ENCODE measurements around the gene ARID1A. TPM values are rescaled to one million over a fixed set of nuclear protein-coding genes. Genes with fewer than 3 reads are reported as not detected.

The ARID1A gene
- total RNA-seq, 2 experiments from 2014 or later, result 55.2 to 123 TPM

DNA sequence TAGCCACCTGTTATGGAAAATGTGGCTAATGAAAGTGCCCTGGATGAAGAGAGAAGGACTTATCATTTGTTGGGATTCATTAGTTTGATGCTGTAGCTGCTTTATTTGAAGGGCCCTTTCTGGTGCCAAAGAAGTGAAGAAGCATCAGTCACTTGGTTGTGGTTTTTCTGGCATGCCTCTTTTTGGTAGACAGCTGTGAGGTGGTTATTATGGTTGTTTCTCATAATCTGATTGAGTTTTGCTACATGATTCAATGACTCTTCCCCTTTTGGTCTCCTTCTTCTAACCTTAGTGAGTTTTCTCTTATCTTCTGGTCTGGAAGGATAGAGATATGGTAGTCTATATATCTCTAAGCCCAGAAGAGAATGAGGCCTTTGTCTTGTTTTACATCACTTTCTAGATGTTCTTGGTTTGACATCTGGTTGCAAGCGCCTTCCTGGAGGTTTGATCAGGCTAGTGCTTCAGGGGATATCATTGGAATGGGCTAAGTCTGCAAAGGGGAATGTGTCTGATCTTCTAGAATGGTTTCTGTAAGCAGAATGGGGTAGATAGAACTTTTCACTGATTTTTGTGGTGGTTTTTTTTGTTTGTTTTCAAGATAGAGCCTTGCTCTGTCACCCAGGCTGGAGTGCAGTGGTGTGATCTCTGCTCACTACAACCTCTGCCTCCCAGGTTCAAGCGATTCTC, 26.0 kb downstream of the ARID1A start:
- no peaks in the 10 kb centered on the region for H3K9me3 ChIP-seq (ENCODE audit: low read length)
- peak overlapping the region; percentile 69 for H3K4me2 ChIP-seq (ENCODE audit: low read length)
- peaks cover 47% of the 10 kb centered on the region for H3K36me3 ChIP-seq (ENCODE audit: insufficient read depth, low read length)
- ChIA-PET CTCF (ENCODE audit: unreplicated experiment) (no interaction called here), POLR2A (no interaction called here)
- no peak overlapping the region for H3K4me3 ChIP-seq (ENCODE audit: low read depth, low read length, poor library complexity, severe bottlenecking)
- BruUV-seq (replicated peaks), result no TSS peak
- H3K27ac ChIP-seq (ENCODE audit: low read depth, low read length, poor library complexity, severe bottlenecking), result peak overlapping the region; percentile 28
- TF ChIP-seq EZH2phosphoT487 (IDR thresholded peaks at IDR 0.05; ENCODE audit: borderline replicate concordance, low read depth, low read length), result no peak
- TF ChIP-seq, protein P1, sequence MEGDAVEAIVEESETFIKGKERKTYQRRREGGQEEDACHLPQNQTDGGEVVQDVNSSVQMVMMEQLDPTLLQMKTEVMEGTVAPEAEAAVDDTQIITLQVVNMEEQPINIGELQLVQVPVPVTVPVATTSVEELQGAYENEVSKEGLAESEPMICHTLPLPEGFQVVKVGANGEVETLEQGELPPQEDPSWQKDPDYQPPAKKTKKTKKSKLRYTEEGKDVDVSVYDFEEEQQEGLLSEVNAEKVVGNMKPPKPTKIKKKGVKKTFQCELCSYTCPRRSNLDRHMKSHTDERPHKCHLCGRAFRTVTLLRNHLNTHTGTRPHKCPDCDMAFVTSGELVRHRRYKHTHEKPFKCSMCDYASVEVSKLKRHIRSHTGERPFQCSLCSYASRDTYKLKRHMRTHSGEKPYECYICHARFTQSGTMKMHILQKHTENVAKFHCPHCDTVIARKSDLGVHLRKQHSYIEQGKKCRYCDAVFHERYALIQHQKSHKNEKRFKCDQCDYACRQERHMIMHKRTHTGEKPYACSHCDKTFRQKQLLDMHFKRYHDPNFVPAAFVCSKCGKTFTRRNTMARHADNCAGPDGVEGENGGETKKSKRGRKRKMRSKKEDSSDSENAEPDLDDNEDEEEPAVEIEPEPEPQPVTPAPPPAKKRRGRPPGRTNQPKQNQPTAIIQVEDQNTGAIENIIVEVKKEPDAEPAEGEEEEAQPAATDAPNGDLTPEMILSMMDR (conservative IDR thresholded peaks at IDR 0.05; ENCODE audit: low read length), result no peak
- peaks cover 97% of the 10 kb centered on the region for H3K79me2 ChIP-seq (ENCODE audit: insufficient read depth, low read depth, low read length)
- no peak for DNase-seq (ENCODE audit: low spot score)
- peaks cover 33% of the 10 kb centered on the region for H4K20me1 ChIP-seq (ENCODE audit: insufficient read depth, low read length)
- intact Hi-C loops (cut with micrococcal nuclease; ENCODE audit: unreplicated experiment), result no loop called here
- H2AFZ ChIP-seq (ENCODE audit: low read length), result no peak overlapping the region
- H3K9me2 ChIP-seq (ENCODE audit: insufficient read depth, low read length), result no peaks in the 10 kb centered on the region
- peaks cover 60% of the 10 kb centered on the region for H3K4me1 ChIP-seq (ENCODE audit: insufficient read depth, low read length, poor library complexity, severe bottlenecking)

DNA sequence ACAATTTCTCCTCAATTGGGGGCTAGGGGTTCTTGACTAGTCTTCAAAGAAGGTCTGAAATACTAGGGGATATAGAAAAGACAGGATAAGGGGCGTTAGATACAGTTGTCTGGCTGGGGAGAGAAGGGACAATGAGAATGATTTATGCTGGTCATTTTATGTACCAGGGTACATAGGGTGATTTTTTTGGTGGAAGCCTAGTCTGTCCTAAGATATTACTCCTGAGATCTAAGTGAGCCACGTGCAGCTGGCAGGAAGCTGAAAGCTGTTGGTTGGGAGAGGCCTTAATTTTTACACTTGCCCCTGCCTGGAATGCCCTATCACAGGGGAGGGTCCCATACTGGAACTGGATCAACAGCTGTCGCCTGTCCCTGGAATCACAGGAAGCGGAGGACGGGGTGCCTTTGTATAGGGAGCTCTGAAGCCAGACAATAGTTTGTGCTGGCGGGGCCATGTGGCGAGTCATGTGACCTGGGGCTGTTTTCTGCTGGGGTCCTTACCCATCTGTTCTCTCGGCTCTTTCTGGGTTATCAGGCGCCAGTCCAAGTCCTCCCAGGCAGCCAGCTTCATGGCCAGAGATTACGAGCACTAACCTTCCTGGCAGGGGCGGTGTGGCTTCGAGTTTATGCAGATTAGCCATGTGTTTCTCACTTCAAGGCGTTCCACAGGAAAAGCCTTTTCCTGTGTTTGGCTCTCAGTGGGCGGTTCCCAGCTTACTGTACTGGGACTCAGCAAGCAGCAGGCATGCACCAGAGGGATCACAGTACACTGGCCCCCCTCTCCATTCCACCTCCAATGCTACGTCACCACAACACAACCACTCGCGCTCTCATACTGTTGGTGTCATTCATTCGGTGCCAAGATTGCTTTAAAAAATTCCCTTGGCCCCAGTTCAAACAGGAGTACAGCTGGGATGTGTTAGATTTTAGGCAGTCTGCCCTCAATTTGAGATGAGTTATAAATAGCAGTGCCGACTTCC, 27.5 kb downstream of the ARID1A start:
- no TSS peak for BruUV-seq (replicated peaks)
- Histone ChIP-seq H3K4me3 (ENCODE audit: low read depth, low read length, poor library complexity, severe bottlenecking) (peak overlapping the region; percentile 34), H2AFZ (ENCODE audit: low read length) (no peak overlapping the region), H3K9me3 (ENCODE audit: low read length) (no peaks in the 10 kb centered on the region), H3K36me3 (ENCODE audit: insufficient read depth, low read length) (peaks cover 45% of the 10 kb centered on the region), H3K4me2 (ENCODE audit: low read length) (peak overlapping the region; percentile 69), H3K27ac (ENCODE audit: low read depth, low read length, poor library complexity, severe bottlenecking) (peak overlapping the region; percentile 29), H3K4me1 (ENCODE audit: insufficient read depth, low read length, poor library complexity, severe bottlenecking) (peaks cover 60% of the 10 kb centered on the region), H4K20me1 (ENCODE audit: insufficient read depth, low read length) (peaks cover 34% of the 10 kb centered on the region), H3K9me2 (ENCODE audit: insufficient read depth, low read length) (no peaks in the 10 kb centered on the region), H3K79me2 (ENCODE audit: insufficient read depth, low read depth, low read length) (peaks cover 97% of the 10 kb centered on the region)
- ChIA-PET CTCF (ENCODE audit: unreplicated experiment) (interaction anchor here (1.2 kb wide), 1 partner anchor 65 kb away, joined by 3 read pairs; no protein-coding TSS in a partner anchor), POLR2A (interaction anchor here (0.6 to 2.2 kb wide), 9 partner anchors 11 to 63 kb away, joined by 3 to 6 read pairs (median 3); no protein-coding TSS in a partner anchor)
- TF ChIP-seq EZH2phosphoT487 (IDR thresholded peaks at IDR 0.05; ENCODE audit: borderline replicate concordance, low read depth, low read length), result no peak
- TF ChIP-seq, protein P1 (conservative IDR thresholded peaks at IDR 0.05; ENCODE audit: low read length), result no peak
- intact Hi-C loops (cut with micrococcal nuclease; ENCODE audit: unreplicated experiment), result no loop called here
- DNase-seq (ENCODE audit: low spot score), result peak; percentile 36

All from OCI-LY7 (cell line).